GM13976 (cell line): Measurements from ENCODE around the gene EIF4G1.

ENCODE experiments used
- DNase-seq: peaks from one replicate; pipeline ENCODE4 v3.0.0; 2012; ENCODE audit warnings: low spot score
- CTCF ChIP-seq: IDR thresholded peaks from 2 replicates; pipeline ENCODE4 v1.5.1; 2012; ENCODE audit warnings: borderline replicate concordance, mild to moderate bottlenecking; ENCODE audit not compliant: insufficient read depth; ENCODE audit errors: extremely low read depth, missing control alignments, control extremely low read depth
- in situ Hi-C: fragments of 300-500 bp; cut with MboI; formaldehyde crosslinking; loops from one replicate; pipeline ENCODE4 v1.12.0; 2022; ENCODE audit warnings: low sequenced_read_pairs, mixed read lengths, inconsistent platforms; ENCODE audit not compliant: unreplicated experiment

The EIF4G1 gene

GRCh38 chr3:184358921-184359350 is 44.5 kb downstream of the EIF4G1 start:
- TF ChIP-seq CTCF, result no peak
- in situ Hi-C loops, result no loop called here
- no peak for DNase-seq

- TF ChIP-seq CTCF, result no peak
- no peak for DNase-seq
- in situ Hi-C loops, result no loop called here
These were observed 45.2 kb downstream of the EIF4G1 start for GRCh38 chr3:184359610-184360009.

- in situ Hi-C loops, result no loop called here
- TF ChIP-seq CTCF, result no peak
- DNase-seq, result no peak
These were observed 45.9 kb downstream of the EIF4G1 start for GRCh38 chr3:184360070-184360928.

- no peak for DNase-seq
- TF ChIP-seq CTCF, result no peak
- in situ Hi-C loops, result no loop called here
These were observed 46.6 kb downstream of the EIF4G1 start for GRCh38 chr3:184360929-184361531.

GRCh38 chr3:184361532-184361931 is 47.1 kb downstream of the EIF4G1 start, which contains the start of the genes CLCN2 and POLR2H:
CLCN2 (minus strand) TSS chr3:184361605; CDS start chr3:184361479, 126 bp downstream.
POLR2H (plus strand) TSS chr3:184361710; CDS start chr3:184363493, 1,783 bp downstream.
- in situ Hi-C loops, result no loop called here
- DNase-seq, result peak; percentile 82

More at GRCh38 chr3:184361532-184361931, 47.1 kb downstream of the EIF4G1 start, which contains the start of the genes CLCN2 and POLR2H:
- no peak for TF ChIP-seq CTCF
